ENCODE data around the gene HTT.

DNA sequence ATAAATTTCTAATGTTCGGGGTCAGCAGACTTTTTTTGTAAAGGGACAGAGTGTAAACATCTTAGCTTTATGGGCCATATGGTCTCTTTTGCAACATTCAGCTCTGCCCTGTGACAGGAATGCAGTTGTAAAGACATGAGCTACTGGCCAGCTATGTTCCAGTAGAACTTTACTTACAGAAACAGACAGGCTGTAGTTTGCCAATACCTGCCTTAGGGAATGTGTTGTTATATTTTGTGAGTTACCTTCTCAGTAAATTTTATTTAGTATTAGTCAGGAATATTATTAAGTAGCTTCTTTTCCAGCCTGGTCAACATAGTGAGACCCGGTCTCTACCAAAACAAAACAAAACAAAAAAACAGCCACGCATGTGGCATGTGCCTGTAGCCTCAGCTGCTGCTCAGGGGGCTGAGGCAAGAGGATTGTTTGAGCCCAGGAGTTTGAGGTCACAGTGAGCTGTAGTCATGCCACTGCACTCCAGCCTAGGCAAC, 48.7 kb downstream of the HTT start:
- no peak for TF ChIP-seq FLYWCH1 (CRISPR knock-in tag; IDR thresholded peaks at IDR 0.05)
- no peak for TF ChIP-seq PHF8 (CRISPR knock-in tag; IDR thresholded peaks at IDR 0.05)
- TF ChIP-seq, protein P1, sequence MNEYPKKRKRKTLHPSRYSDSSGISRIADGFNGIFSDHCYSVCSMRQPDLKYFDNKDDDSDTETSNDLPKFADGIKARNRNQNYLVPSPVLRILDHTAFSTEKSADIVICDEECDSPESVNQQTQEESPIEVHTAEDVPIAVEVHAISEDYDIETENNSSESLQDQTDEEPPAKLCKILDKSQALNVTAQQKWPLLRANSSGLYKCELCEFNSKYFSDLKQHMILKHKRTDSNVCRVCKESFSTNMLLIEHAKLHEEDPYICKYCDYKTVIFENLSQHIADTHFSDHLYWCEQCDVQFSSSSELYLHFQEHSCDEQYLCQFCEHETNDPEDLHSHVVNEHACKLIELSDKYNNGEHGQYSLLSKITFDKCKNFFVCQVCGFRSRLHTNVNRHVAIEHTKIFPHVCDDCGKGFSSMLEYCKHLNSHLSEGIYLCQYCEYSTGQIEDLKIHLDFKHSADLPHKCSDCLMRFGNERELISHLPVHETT (CRISPR knock-in tag; conservative IDR thresholded peaks at IDR 0.05) = no peak
- no peak for TF ChIP-seq TRIM24 (CRISPR knock-in tag; IDR thresholded peaks at IDR 0.05)
- no peak for TF ChIP-seq BRD4 (CRISPR knock-in tag; IDR thresholded peaks at IDR 0.05)

Measured in HepG2 (cell line).